HepG2 (cell line): ENCODE measurements around the gene CRAT. TPM values are rescaled to one million over a fixed set of nuclear protein-coding genes. Genes with fewer than 3 reads are reported as not detected.

Experiments used
- CCDC6 ChIP-seq: sonication (generic); formaldehyde crosslinking; IDR thresholded peaks from 2 replicates; pipeline ENCODE4 v1.8.1; 2022; ENCODE audit warnings: mild to moderate bottlenecking, missing genetic modification reagents, moderate library complexity
- MIER2 ChIP-seq: IDR thresholded peaks from 2 replicates; pipeline ENCODE4 v1.6.1; 2016; ENCODE audit warnings: missing biosample characterization, missing genetic modification reagents
- MIXL1 ChIP-seq: IDR thresholded peaks from 2 replicates; pipeline ENCODE4 v1.6.1; 2016
- MXD1 ChIP-seq: sonication (generic); formaldehyde crosslinking; IDR thresholded peaks from 2 replicates; pipeline ENCODE4 v1.4.0; 2020; ENCODE audit warnings: mild to moderate bottlenecking, missing genetic modification reagents
- PAX8 ChIP-seq: sonication (generic); formaldehyde crosslinking; IDR thresholded peaks from 2 replicates; pipeline ENCODE4 v1.8.0; 2022; ENCODE audit warnings: mild to moderate bottlenecking, missing genetic modification reagents, borderline replicate concordance
- PLRG1 ChIP-seq: fragments of 450-650 bp; conservative IDR thresholded peaks from 2 replicates; pipeline ENCODE4 v1.6.1; 2016
- RNF2 ChIP-seq: fragments of 450-650 bp; conservative IDR thresholded peaks from 2 replicates; pipeline ENCODE4 v1.6.1; 2016; ENCODE audit warnings: low read depth
- SIX4 ChIP-seq: sonication (generic); formaldehyde crosslinking; IDR thresholded peaks from 2 replicates; pipeline ENCODE4 v1.4.0; 2020; ENCODE audit warnings: missing genetic modification reagents
- SMARCE1 ChIP-seq: fragments of 450-650 bp; IDR thresholded peaks from 2 replicates; pipeline ENCODE4 v1.6.1; 2017; ENCODE audit warnings: borderline replicate concordance
- SSRP1 ChIP-seq: IDR thresholded peaks from 2 replicates; pipeline ENCODE4 v1.6.1; 2016; ENCODE audit warnings: control low read depth
- ZNF274 ChIP-seq: sonication (generic); formaldehyde crosslinking; IDR thresholded peaks from 2 replicates; pipeline ENCODE4 v1.5.1; 2020; ENCODE audit warnings: mild to moderate bottlenecking, missing genetic modification reagents
- ZNF446 ChIP-seq: sonication (generic); formaldehyde crosslinking; IDR thresholded peaks from 2 replicates; pipeline ENCODE4 v1.5.0; 2020; ENCODE audit warnings: mild to moderate bottlenecking, missing genetic modification reagents
- ZNF501 ChIP-seq: sonication (generic); formaldehyde crosslinking; IDR thresholded peaks from 2 replicates; pipeline ENCODE4 v1.5.1; 2020; ENCODE audit warnings: mild to moderate bottlenecking, moderate library complexity, missing genetic modification reagents
- ZNF616 ChIP-seq: sonication (generic); formaldehyde crosslinking; IDR thresholded peaks from 2 replicates; pipeline ENCODE4 v1.5.0; 2020; ENCODE audit warnings: low read depth, mild to moderate bottlenecking, missing genetic modification reagents
- ZNF687 ChIP-seq: sonication (generic); formaldehyde crosslinking; IDR thresholded peaks from 2 replicates; pipeline ENCODE4 v1.5.1; 2020; ENCODE audit warnings: mild to moderate bottlenecking, missing genetic modification reagents, moderate library complexity
- ZZZ3 ChIP-seq: sonication (generic); formaldehyde crosslinking; IDR thresholded peaks from 2 replicates; pipeline ENCODE4 v1.4.0; 2020; ENCODE audit warnings: missing genetic modification reagents, mild to moderate bottlenecking, borderline replicate concordance
- polyA plus RNA-seq, 8 experiments: library from polyadenylated mRNA; depleted of rRNA in 3 of 8; stranded (reverse) in 7 of 8; unstranded in 1 of 8; fragments of >200 nt; fragmentation: Illumina TruSeq in 4 of 8; extraction: Trizol in 4 of 8; gene quantifications; 2 replicates each; pipeline versions ENCODE4 v1.2.1 to v1.2.3, GENCODE V29; 2011 to 2016; ENCODE audit warnings: low read depth in 4 of 8, missing spikeins in 1 of 8, mixed read lengths in 1 of 8; ENCODE audit not compliant: insufficient read depth in 1 of 8
- total RNA-seq, 5 experiments: library from RNA; depleted of rRNA; stranded (reverse); fragments of >200 nt; fragmentation: Illumina TruSeq; extraction: Trizol; gene quantifications; 2 replicates each; pipeline ENCODE4 v1.2.3, GENCODE V29; 2016; ENCODE audit warnings: low read depth in 1 of 5
- TF ChIP-seq, protein P1 (sequence below), 2 experiments: fragments of 450-650 bp in 1 of 2; sonication (generic) in 1 of 2; formaldehyde crosslinking; IDR thresholded peaks; 2 replicates each; pipeline versions ENCODE4 v1.5.0 to v1.8.0; 2020 to 2022; ENCODE audit warnings: mild to moderate bottlenecking in 1 of 2, missing genetic modification reagents in 1 of 2
- TF ChIP-seq, protein P2 (sequence below): sonication (generic); formaldehyde crosslinking; IDR thresholded peaks from 2 replicates; pipeline ENCODE4 v1.4.0; 2020; ENCODE audit warnings: mild to moderate bottlenecking, missing genetic modification reagents, borderline replicate concordance

Gene CRAT
- total and polyA plus RNA-seq, 2 of the 13 experiments (the other 11 are each of a cell fraction or from before 2014, with no cell fraction given) = 26.1 to 26.6 TPM

GRCh38 chr9:129139233-129139992, 28.8 kb upstream of the CRAT start (continued):
- TF ChIP-seq MIER2 (CRISPR knock-in tag) = no peak
- TF ChIP-seq ZNF501 = peak; percentile 67
- 0 out of 2 replicates have a peak, but pooled peaks have one; percentile 15 for TF ChIP-seq SSRP1 (CRISPR knock-in tag)
- TF ChIP-seq, protein P1, sequence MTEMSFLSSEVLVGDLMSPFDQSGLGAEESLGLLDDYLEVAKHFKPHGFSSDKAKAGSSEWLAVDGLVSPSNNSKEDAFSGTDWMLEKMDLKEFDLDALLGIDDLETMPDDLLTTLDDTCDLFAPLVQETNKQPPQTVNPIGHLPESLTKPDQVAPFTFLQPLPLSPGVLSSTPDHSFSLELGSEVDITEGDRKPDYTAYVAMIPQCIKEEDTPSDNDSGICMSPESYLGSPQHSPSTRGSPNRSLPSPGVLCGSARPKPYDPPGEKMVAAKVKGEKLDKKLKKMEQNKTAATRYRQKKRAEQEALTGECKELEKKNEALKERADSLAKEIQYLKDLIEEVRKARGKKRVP (CRISPR knock-in tag; IDR thresholded peaks at IDR 0.05) = no peak
- TF ChIP-seq PAX8 (CRISPR knock-in tag) = no peak
- TF ChIP-seq RNF2 = peak; percentile 85
- no peak for TF ChIP-seq MIXL1 (CRISPR knock-in tag)
- TF ChIP-seq, protein P2, sequence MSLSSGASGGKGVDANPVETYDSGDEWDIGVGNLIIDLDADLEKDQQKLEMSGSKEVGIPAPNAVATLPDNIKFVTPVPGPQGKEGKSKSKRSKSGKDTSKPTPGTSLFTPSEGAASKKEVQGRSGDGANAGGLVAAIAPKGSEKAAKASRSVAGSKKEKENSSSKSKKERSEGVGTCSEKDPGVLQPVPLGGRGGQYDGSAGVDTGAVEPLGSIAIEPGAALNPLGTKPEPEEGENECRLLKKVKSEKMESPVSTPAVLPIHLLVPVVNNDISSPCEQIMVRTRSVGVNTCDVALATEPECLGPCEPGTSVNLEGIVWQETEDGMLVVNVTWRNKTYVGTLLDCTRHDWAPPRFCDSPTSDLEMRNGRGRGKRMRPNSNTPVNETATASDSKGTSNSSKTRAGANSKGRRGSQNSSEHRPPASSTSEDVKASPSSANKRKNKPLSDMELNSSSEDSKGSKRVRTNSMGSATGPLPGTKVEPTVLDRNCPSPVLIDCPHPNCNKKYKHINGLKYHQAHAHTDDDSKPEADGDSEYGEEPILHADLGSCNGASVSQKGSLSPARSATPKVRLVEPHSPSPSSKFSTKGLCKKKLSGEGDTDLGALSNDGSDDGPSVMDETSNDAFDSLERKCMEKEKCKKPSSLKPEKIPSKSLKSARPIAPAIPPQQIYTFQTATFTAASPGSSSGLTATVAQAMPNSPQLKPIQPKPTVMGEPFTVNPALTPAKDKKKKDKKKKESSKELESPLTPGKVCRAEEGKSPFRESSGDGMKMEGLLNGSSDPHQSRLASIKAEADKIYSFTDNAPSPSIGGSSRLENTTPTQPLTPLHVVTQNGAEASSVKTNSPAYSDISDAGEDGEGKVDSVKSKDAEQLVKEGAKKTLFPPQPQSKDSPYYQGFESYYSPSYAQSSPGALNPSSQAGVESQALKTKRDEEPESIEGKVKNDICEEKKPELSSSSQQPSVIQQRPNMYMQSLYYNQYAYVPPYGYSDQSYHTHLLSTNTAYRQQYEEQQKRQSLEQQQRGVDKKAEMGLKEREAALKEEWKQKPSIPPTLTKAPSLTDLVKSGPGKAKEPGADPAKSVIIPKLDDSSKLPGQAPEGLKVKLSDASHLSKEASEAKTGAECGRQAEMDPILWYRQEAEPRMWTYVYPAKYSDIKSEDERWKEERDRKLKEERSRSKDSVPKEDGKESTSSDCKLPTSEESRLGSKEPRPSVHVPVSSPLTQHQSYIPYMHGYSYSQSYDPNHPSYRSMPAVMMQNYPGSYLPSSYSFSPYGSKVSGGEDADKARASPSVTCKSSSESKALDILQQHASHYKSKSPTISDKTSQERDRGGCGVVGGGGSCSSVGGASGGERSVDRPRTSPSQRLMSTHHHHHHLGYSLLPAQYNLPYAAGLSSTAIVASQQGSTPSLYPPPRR (CRISPR knock-in tag) = 0 out of 2 replicates have a peak, but pooled peaks have one; percentile 11
- no peak for TF ChIP-seq PLRG1
- 0 out of 2 replicates have a peak, but pooled peaks have one; percentile 46 for TF ChIP-seq ZNF616 (CRISPR knock-in tag)
- peak; percentile 98 for TF ChIP-seq ZNF687 (CRISPR knock-in tag)
- peak; percentile 61; the same call in 1 of the 2 replicates for TF ChIP-seq CCDC6 (CRISPR knock-in tag)
- 0 out of 2 replicates have a peak, but pooled peaks have one; percentile 42 for TF ChIP-seq ZNF274 (CRISPR knock-in tag)
- no peak for TF ChIP-seq ZZZ3 (CRISPR knock-in tag)
- TF ChIP-seq SIX4 = no peak
- TF ChIP-seq MXD1 (CRISPR knock-in tag) = peak; percentile 64; the same call in 1 of the 2 replicates
- TF ChIP-seq ZNF446 (CRISPR knock-in tag) = no peak
- no peak for TF ChIP-seq SMARCE1
